Mammary epithelial cell (primary cell): ENCODE data around the gene INSYN2A.

Experiments
- EZH2 ChIP-seq: IDR thresholded peaks from 2 replicates; pipeline ENCODE4 v1.6.1; 2012; ENCODE audit warnings: low read length, inconsistent platforms, borderline replicate concordance
- TF ChIP-seq, protein P1 (sequence below), 2 donors: IDR thresholded peaks in 1 of 2; conservative IDR thresholded peaks in 1 of 2; 2 replicates each; pipeline ENCODE4 v1.5.1; 2011 to 2012; ENCODE audit warnings: inconsistent platforms in 2 of 2, low read length in 2 of 2, mild to moderate bottlenecking in 2 of 2, control low read depth in 1 of 2, low read depth in 1 of 2; ENCODE audit not compliant: insufficient read depth in 1 of 2; ENCODE audit errors: extremely low read depth in 1 of 2

DNA sequence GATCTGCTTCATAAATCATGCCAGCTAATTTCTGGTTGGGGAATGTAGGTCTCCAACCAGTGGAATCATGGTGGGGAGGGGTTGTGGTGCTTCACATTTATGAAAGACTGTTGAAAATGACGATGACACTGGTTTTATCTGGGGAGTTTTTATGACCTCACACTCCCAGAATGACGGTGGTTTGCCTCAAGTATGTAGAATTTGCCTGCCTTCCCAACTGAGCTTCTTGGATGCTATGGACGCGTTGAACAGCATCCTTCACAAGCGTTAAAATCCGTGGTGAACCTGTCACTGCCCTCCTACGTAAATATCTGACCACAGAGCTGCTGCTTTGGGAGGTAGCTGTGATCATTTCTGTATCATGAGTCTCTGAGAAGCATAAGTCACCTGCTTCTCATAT lies 3.3 kb downstream of the INSYN2A start:
- TF ChIP-seq, protein P1, sequence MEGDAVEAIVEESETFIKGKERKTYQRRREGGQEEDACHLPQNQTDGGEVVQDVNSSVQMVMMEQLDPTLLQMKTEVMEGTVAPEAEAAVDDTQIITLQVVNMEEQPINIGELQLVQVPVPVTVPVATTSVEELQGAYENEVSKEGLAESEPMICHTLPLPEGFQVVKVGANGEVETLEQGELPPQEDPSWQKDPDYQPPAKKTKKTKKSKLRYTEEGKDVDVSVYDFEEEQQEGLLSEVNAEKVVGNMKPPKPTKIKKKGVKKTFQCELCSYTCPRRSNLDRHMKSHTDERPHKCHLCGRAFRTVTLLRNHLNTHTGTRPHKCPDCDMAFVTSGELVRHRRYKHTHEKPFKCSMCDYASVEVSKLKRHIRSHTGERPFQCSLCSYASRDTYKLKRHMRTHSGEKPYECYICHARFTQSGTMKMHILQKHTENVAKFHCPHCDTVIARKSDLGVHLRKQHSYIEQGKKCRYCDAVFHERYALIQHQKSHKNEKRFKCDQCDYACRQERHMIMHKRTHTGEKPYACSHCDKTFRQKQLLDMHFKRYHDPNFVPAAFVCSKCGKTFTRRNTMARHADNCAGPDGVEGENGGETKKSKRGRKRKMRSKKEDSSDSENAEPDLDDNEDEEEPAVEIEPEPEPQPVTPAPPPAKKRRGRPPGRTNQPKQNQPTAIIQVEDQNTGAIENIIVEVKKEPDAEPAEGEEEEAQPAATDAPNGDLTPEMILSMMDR (conservative IDR thresholded peaks at IDR 0.05 in 1 of 2, IDR thresholded peaks at IDR 0.05 in 1 of 2; ENCODE audit: extremely low read depth in 1 of 2, insufficient read depth in 1 of 2, low read depth in 1 of 2, low read length in 2 of 2), result no peak
- TF ChIP-seq EZH2, result no peak
